Measurements from ENCODE around the gene BTBD17.

BTBD17 gene

GRCh38 chr17:74389937-74390679 lies 28.4 kb upstream of the BTBD17 start:
- no peak overlapping the region for H3K4me3 ChIP-seq (ENCODE audit: low read depth, low read length)
- ChIA-PET POLR2A (no interaction called here), CTCF (interaction anchor here (1.3 to 1.9 kb wide), 2 partner anchors 22 to 67 kb away, joined by 4 to 5 read pairs; partner anchors contain the start of gene GPR142)
- DNase-seq (ENCODE audit: low read depth, low spot score): no peak
- TF ChIP-seq, protein P1, sequence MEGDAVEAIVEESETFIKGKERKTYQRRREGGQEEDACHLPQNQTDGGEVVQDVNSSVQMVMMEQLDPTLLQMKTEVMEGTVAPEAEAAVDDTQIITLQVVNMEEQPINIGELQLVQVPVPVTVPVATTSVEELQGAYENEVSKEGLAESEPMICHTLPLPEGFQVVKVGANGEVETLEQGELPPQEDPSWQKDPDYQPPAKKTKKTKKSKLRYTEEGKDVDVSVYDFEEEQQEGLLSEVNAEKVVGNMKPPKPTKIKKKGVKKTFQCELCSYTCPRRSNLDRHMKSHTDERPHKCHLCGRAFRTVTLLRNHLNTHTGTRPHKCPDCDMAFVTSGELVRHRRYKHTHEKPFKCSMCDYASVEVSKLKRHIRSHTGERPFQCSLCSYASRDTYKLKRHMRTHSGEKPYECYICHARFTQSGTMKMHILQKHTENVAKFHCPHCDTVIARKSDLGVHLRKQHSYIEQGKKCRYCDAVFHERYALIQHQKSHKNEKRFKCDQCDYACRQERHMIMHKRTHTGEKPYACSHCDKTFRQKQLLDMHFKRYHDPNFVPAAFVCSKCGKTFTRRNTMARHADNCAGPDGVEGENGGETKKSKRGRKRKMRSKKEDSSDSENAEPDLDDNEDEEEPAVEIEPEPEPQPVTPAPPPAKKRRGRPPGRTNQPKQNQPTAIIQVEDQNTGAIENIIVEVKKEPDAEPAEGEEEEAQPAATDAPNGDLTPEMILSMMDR (IDR thresholded peaks at IDR 0.05; ENCODE audit: insufficient read depth, low read length, missing control alignments): no peak

DNA sequence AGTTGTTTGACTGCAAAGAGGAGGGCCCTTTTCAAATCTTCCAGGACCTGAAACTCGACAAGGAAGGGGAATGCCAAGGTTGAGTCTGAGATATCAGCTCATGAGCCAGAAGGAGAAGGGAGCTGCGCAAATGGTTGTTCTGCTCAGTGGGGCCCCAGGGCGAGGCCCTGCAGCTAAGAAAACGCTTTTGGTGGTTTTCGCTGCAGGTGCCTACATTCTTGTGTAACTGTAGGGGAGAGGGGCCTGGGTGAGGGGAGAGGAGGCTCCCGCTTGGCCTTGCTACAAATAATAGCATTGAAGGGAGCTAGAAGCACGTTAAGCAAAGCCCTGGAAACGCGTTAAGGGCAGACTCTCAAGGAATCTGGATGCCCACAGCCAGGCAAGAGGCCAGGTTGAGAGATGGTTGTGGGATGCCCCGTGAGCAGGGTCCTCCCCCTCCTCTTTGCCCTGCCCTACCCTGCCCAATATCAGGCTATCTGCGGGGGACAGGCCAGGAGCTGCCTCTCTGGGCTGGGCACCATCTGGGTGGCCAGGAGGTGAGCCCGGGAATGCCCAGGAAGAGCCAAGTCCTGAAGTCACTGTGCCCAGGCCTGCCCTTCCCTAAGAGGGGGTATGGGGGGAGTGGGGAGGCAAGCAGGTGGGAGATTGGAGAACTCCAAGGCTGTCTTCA lies 27.6 kb upstream of the BTBD17 start:
- POLR2A ChIA-PET: no interaction called here
- no peak for DNase-seq (ENCODE audit: low read depth, low spot score)
- CTCF ChIA-PET: interaction anchor here (0.7 to 1.9 kb wide), 3 partner anchors 21 to 68 kb away, joined by 4 to 5 read pairs (median 4); partner anchors contain the start of gene GPR142
- TF ChIP-seq, protein P1 (IDR thresholded peaks at IDR 0.05; ENCODE audit: insufficient read depth, low read length, missing control alignments): no peak
- no peak overlapping the region for H3K4me3 ChIP-seq (ENCODE audit: low read depth, low read length)

DNA sequence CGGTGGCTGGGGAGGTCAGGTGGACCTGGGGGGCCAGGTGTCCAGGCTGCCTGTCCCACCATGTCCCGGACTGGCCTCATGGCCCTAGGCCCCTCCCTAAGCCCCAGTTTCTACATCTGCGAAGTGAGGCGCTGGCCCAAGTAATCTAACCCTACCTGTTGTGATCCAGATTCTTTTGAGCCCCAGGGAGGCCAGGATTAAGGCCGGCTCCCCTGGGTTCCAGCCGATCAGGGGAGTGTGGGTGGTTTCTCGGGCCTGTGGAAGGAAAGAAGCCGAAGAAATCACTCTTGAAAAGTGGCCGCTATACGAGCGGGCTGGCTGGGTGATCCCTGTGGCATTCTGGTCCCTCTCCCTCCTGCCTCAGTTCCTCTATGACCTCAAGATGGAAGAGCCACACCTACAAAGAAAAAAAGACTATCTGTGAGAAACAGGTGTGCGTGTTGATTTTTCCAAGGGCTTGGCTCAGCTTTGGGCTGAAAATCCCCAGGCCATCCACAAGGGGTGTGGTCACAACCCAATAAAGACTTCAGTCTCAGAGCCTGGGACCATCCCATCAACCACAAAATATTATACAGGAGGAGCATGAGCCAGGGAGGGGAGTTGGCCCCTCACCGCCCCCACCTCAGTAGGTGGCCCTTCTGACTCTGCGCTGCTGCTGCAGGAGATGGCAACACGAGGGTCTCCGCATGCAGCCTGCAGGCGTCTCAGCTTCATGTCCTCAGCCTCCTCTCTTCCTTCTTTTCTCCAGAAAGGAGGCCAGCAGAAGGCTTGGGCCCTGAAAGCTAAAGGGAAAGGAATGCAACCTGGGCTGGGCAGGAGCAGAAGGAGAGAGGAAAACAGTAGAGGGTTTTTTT lies 25.9 kb upstream of the BTBD17 start:
- ChIA-PET CTCF (interaction anchor here (1.9 kb wide), 1 partner anchor 70 kb away, joined by 5 read pairs; no protein-coding TSS in a partner anchor), POLR2A (no interaction called here)
- no peak for DNase-seq (ENCODE audit: low read depth, low spot score)
- TF ChIP-seq, protein P1 (IDR thresholded peaks at IDR 0.05; ENCODE audit: insufficient read depth, low read length, missing control alignments): no peak
- H3K4me3 ChIP-seq (ENCODE audit: low read depth, low read length): no peak overlapping the region

DNA sequence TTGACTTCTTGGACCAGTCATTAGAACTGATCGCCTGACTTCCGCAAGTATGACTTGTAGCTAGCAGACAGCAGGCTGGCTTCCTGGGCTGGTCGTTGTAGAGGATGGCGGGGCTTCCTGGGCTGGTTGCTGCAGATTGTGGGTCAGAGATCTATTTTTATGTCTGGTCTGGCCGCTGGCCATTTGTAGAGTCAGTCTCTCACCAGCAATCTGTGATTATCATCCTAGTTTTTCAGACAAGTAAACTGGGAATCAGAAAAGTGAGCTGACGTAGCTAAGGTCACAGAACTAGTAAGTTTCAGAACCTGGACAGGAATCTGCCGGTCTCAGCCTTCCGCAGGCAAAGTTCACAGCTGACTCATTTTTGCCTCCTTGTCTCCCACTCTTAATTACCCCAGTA lies 24.7 kb upstream of the BTBD17 start:
- ChIA-PET CTCF (no interaction called here), POLR2A (no interaction called here)
- H3K4me3 ChIP-seq (ENCODE audit: low read depth, low read length): no peak overlapping the region
- TF ChIP-seq, protein P1 (IDR thresholded peaks at IDR 0.05; ENCODE audit: insufficient read depth, low read length, missing control alignments): no peak
- DNase-seq (ENCODE audit: low read depth, low spot score): no peak

DNA sequence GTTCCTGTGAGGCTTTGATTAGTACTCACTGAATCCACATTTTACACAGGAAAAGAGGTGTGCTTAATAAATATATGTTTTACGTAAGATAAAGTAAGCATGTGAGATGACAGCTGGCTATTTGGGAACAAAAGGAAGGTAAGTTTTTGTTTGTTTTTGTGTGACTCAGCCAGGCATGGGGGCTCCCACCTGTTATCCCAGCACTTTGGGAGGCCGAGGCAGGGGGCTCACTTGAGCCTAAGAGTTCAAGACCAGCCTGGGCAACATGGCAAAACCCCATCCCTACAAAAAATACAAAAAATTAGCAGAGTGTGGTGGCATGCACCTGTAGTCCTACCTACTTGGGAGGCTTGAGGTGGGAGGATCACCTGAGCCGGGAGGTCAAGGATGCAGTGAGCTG lies 23.5 kb upstream of the BTBD17 start:
- TF ChIP-seq, protein P1 (IDR thresholded peaks at IDR 0.05; ENCODE audit: insufficient read depth, low read length, missing control alignments): no peak
- CTCF ChIA-PET: no interaction called here
- DNase-seq (ENCODE audit: low read depth, low spot score): no peak
- no peak overlapping the region for H3K4me3 ChIP-seq (ENCODE audit: low read depth, low read length)
- POLR2A ChIA-PET: no interaction called here

DNA sequence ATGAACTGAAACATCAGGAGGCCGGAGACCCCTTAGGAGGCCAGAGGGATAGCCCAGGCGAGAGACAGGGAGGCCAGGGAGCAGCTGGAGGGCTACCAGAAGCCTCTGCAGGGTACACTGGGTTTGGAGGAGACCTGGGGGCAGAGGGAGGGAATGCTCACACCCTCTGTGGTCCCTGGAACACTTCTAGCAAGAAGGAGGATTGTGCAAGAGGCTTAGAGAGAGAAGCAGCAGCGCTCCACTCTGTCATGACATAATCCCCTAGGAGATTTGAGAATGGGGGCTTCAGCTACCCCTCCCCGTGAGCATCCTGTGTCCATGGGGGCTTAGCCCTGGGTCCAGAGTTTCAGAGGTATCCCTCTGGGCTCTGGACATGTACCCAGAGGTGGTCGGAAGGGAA lies 21.5 kb upstream of the BTBD17 start:
- no peak for DNase-seq (ENCODE audit: low read depth, low spot score)
- H3K4me3 ChIP-seq (ENCODE audit: low read depth, low read length): no peak overlapping the region
- CTCF ChIA-PET: no interaction called here
- TF ChIP-seq, protein P1 (IDR thresholded peaks at IDR 0.05; ENCODE audit: insufficient read depth, low read length, missing control alignments): no peak
- POLR2A ChIA-PET: no interaction called here

Data from AG04449 (cell line).